OCI-LY3 (cell line): ENCODE data around the gene STX18.

Experiments used
- H2AFZ ChIP-seq: fragments of 200-600, 300-600 bp; shearing (Covaris generic); 2 replicates; pipeline ENCODE4 v1.6.0; 2014; ENCODE audit warnings: antibody characterized with exemption, low read depth, low read length
- H3K27ac ChIP-seq: fragments of 200-600, 300-600 bp; sonication (generic); 2 replicates; pipeline ENCODE4 v1.5.1; 2014; ENCODE audit warnings: mild to moderate bottlenecking, low read length, moderate library complexity, mixed read lengths
- H3K27me3 ChIP-seq: fragments of 200-600, 300-600 bp; sonication (generic); 2 replicates; pipeline ENCODE4 v1.6.1; 2014; ENCODE audit warnings: low read depth, low read length, mixed read lengths
- H3K36me3 ChIP-seq: fragments of 200-600, 300-600 bp; sonication (generic); replicated peaks from 2 replicates; pipeline ENCODE3; 2014; ENCODE audit warnings: low read depth, low read length, mixed read lengths
- H3K4me1 ChIP-seq: fragments of 300-600, 200-600 bp; sonication (generic); 2 replicates; pipeline ENCODE4 v1.6.1; 2014; ENCODE audit warnings: low read length, mixed read lengths
- H3K4me2 ChIP-seq: fragments of 200-600, 300-600 bp; sonication (generic); 2 replicates; pipeline ENCODE4 v1.6.1; 2014; ENCODE audit warnings: low read length, mixed read lengths
- H3K4me3 ChIP-seq: fragments of 300-600, 200-600 bp; sonication (generic); 2 replicates; pipeline ENCODE4 v1.5.1; 2014; ENCODE audit warnings: antibody characterized with exemption, mild to moderate bottlenecking, low read length, moderate library complexity
- H3K79me2 ChIP-seq: fragments of 300-600, 200-600 bp; shearing (Covaris generic); 2 replicates; pipeline ENCODE4 v1.6.1; 2014; ENCODE audit warnings: mild to moderate bottlenecking, low read length, mixed read lengths
- H3K9ac ChIP-seq: fragments of 300-600, 200-600 bp; shearing (Covaris generic); 2 replicates; pipeline ENCODE4 v1.6.0; 2014; ENCODE audit warnings: mild to moderate bottlenecking, low read length, moderate library complexity
- H3K9me3 ChIP-seq: fragments of 200-600, 300-600 bp; shearing (Covaris generic); 2 replicates; pipeline ENCODE4 v1.6.1; 2014; ENCODE audit warnings: low read length, mixed read lengths; ENCODE audit not compliant: insufficient read depth
- H4K20me1 ChIP-seq: fragments of 200-600, 300-600 bp; sonication (generic); 2 replicates; pipeline ENCODE4 v1.6.1; 2016; ENCODE audit warnings: low read length, mixed read lengths; ENCODE audit not compliant: insufficient read depth
- EZH2phosphoT487 ChIP-seq: fragments of 200-600 bp; shearing (Covaris generic); IDR thresholded peaks from 2 replicates; pipeline ENCODE4 v1.6.1; 2018; ENCODE audit warnings: antibody characterized with exemption, mixed run types, low read depth
- TF ChIP-seq, protein P1 (sequence below): fragments of 200-600, 300-600 bp; sonication (generic); IDR thresholded peaks from 2 replicates; pipeline ENCODE4 v1.5.1; 2014; ENCODE audit warnings: antibody characterized with exemption, low read length, low read depth

STX18 gene

DNA sequence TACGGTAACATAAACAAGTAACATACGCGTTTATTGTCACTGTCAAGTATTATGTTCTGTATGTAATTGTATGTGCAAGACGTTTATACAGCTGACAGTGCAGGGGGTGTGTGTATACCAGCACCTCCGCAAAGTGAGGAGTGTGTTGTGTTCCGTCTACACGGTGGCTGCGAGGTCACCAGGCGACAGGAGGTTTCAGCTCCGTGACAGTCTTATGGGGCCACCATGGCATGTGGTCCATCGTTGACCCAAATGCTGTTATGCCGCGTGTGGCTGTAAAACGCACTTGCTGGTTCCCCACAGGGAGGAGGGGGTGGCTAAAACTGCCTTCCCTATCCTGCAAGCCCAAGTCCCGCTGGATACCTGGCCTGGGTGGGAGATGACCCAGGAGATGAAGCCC, 129.9 kb downstream of the STX18 start:
- Histone ChIP-seq H3K9ac (no peak overlapping the region), H2AFZ (no peak overlapping the region), H3K36me3 (no peaks in the 10 kb centered on the region), H3K4me1 (no peaks in the 10 kb centered on the region), H3K4me2 (no peak overlapping the region), H3K4me3 (no peak overlapping the region), H4K20me1 (no peaks in the 10 kb centered on the region), H3K27ac (no peak overlapping the region), H3K27me3 (peaks cover 9% of the 10 kb centered on the region), H3K79me2 (no peaks in the 10 kb centered on the region), H3K9me3 (no peaks in the 10 kb centered on the region)
- TF ChIP-seq, protein P1, sequence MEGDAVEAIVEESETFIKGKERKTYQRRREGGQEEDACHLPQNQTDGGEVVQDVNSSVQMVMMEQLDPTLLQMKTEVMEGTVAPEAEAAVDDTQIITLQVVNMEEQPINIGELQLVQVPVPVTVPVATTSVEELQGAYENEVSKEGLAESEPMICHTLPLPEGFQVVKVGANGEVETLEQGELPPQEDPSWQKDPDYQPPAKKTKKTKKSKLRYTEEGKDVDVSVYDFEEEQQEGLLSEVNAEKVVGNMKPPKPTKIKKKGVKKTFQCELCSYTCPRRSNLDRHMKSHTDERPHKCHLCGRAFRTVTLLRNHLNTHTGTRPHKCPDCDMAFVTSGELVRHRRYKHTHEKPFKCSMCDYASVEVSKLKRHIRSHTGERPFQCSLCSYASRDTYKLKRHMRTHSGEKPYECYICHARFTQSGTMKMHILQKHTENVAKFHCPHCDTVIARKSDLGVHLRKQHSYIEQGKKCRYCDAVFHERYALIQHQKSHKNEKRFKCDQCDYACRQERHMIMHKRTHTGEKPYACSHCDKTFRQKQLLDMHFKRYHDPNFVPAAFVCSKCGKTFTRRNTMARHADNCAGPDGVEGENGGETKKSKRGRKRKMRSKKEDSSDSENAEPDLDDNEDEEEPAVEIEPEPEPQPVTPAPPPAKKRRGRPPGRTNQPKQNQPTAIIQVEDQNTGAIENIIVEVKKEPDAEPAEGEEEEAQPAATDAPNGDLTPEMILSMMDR, result no peak
- no peak for TF ChIP-seq EZH2phosphoT487

DNA sequence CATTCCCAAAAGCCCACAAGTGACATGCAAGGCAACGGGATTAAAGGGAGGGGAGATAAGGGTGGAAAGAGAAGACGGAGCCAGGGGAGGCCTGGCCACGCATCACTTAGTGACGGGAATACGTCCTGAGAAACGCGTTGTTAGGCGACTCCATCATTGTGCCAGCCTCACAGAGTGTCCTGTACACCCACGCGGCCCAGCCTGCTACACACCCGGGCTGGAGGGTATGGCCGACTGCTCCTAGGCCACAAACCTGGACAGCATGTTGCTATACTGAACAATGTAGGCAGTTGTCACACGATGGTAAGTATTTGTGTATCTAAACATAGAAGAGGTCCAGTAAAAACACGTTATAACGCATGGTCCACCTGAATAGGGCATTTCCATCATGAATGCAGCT, 131.6 kb downstream of the STX18 start:
- H2AFZ ChIP-seq, result no peak overlapping the region
- H3K27ac ChIP-seq, result no peak overlapping the region
- no peak overlapping the region for H3K4me3 ChIP-seq
- no peak for TF ChIP-seq EZH2phosphoT487
- TF ChIP-seq, protein P1, result no peak
- H3K27me3 ChIP-seq, result peaks cover 9% of the 10 kb centered on the region
- H4K20me1 ChIP-seq, result no peaks in the 10 kb centered on the region
- no peaks in the 10 kb centered on the region for H3K79me2 ChIP-seq
- H3K36me3 ChIP-seq, result no peaks in the 10 kb centered on the region
- H3K4me2 ChIP-seq, result no peak overlapping the region
- H3K4me1 ChIP-seq, result no peaks in the 10 kb centered on the region
- no peak overlapping the region for H3K9ac ChIP-seq
- no peaks in the 10 kb centered on the region for H3K9me3 ChIP-seq

DNA sequence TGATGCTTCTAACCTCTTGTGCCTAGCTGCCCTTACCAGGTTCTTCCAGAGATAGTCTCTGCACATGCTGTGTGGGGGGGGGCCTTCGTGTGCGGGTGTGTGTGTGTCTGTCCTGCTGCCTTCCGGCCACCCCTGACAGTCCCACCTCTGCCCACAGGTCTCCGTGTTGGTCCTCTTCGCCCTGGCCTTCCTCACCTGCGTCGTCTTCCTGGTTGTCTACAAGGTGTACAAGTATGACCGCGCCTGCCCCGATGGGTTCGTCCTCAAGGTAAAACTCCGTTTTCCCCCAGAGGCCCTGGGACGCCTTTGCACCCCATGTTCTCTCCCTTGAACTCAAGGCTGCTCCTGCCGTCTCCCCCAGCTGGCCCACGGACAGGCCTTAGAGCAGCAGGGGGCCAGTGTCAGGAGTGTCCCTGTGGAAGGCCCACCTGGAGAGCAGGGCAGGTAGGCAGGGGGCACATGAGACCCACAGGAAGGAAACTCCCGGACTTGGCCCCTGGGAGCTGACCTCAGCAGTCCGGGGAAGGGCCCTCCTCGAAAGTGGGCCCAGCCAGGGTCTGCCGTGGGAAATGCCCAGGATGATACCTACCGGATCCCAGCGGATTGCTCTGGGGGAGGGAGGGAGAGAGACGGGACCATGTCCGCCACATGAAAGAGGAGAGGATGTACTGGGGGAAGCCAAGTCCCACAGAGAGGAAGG, 132.3 kb downstream of the STX18 start:
- Histone ChIP-seq H2AFZ (no peak overlapping the region), H3K9ac (no peak overlapping the region), H3K27me3 (peaks cover 9% of the 10 kb centered on the region), H3K4me3 (no peak overlapping the region), H3K9me3 (no peaks in the 10 kb centered on the region), H3K27ac (no peak overlapping the region), H3K36me3 (no peaks in the 10 kb centered on the region), H3K4me1 (no peaks in the 10 kb centered on the region), H3K79me2 (no peaks in the 10 kb centered on the region), H3K4me2 (no peak overlapping the region), H4K20me1 (no peaks in the 10 kb centered on the region)
- TF ChIP-seq, protein P1, result no peak
- no peak for TF ChIP-seq EZH2phosphoT487

DNA sequence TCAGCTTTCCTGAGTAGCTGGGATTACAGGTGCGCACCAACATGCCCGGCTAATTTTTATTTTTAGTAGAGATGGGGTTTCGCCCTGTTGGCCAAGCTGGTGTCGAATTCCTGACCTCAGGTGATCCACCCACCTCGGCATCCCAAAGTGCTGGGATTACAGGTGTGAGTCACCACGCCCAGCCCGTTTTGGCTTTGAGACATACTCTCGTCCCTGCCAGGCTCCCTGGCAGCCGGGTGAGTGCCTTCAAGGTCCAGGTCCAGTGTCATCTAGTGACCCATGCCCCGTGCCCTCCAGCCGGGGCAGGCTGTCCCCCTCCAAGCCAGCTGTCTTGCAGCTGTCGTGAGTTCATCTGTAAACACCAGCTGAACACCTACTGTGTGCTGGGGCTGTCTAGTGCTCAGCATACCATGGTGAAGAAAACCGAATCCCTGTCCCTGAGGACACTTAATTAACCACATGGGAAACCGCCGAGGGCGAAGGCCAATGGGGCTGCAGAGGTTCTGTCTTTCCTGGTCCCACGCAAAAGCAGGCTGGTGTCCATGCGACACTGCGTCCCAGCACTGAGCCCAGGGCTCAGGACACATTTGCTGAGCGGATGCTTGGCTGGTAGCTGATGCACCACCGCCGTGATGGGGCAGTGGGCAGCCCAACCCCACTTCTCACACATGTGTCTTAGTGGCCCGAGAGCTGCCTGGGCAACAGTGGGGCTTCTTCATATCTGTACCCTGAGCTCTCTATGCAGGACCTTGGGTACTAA, 133.1 kb downstream of the STX18 start:
- no peak overlapping the region for H3K9ac ChIP-seq
- H3K4me3 ChIP-seq, result no peak overlapping the region
- H3K4me2 ChIP-seq, result no peak overlapping the region
- no peaks in the 10 kb centered on the region for H3K36me3 ChIP-seq
- H2AFZ ChIP-seq, result no peak overlapping the region
- no peaks in the 10 kb centered on the region for H3K9me3 ChIP-seq
- no peaks in the 10 kb centered on the region for H4K20me1 ChIP-seq
- no peak overlapping the region for H3K27ac ChIP-seq
- no peaks in the 10 kb centered on the region for H3K79me2 ChIP-seq
- H3K4me1 ChIP-seq, result no peaks in the 10 kb centered on the region
- TF ChIP-seq, protein P1, result no peak
- TF ChIP-seq EZH2phosphoT487, result no peak
- peaks cover 9% of the 10 kb centered on the region for H3K27me3 ChIP-seq
